ENCODE data around the gene EID1. TPM values are rescaled to one million over a fixed set of nuclear protein-coding genes. Genes with fewer than 3 reads are reported as not detected.
"Not testable (repeated sequence)": the region's sequence is repeated elsewhere in the genome, so short reads cannot be mapped to it uniquely, and the experiment has no call there.

The EID1 gene
- polyA plus RNA-seq (2012; ENCODE audit: insufficient read depth, insufficient read length), result 132 TPM

- H3K4me3 ChIP-seq (ENCODE audit: low read length), result peak within 1 kb of the TSS; percentile 88
- peak; percentile 96 for DNase-seq (ENCODE audit: low read depth, low spot score)
Measured at GRCh38 chr15:48877630-48878595, at the start of gene EID1. EID1 (plus strand) TSS chr15:48878134; CDS start chr15:48878177, 43 bp downstream.

DNA sequence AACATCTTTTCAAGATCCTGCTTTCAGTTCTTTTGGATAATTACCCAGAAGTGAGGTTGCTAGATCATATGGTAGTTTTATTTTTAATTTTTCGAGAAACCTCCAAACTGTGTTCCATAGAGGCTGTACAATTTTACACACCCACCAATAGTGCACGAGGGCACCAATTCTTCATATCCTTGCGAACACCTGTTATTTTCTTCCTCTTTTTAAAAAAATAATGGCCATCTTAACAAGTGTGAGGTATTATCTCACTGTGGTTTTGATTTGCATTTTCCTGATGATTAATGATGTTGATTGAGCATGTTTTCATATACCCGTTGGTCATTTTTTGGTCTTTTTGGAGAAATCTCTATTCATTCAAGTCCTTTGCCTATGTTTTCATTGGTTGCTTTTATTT lies 49.5 kb upstream of the EID1 start:
- H3K4me3 ChIP-seq (ENCODE audit: low read length), result no peak overlapping the region
- no peak for DNase-seq (ENCODE audit: low read depth, low spot score)

GRCh38 chr15:48828906-48829305 lies 49.0 kb upstream of the EID1 start:
- no peak for DNase-seq (ENCODE audit: low read depth, low spot score)
- H3K4me3 ChIP-seq (ENCODE audit: low read length), result no peak overlapping the region

DNA sequence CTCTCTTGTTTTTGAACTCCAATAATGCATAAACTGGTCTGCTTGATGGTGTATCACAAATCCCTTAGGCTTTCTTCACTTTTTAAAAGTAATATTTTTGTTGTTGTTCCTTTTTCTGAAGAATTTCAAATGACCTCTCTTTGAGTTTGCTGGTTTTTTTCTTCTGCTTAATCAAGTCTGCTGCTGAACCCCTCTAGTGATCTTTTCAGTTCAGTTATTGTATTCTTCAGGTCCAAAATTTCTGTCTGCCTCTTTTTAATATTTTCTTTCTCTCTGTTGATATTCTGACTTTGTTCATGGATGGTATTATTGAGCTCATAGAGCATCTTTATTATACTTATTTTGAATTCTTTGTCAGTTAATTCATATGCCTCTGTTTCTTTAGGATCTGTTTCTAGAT lies 45.3 kb upstream of the EID1 start:
- no peak overlapping the region for H3K4me3 ChIP-seq (ENCODE audit: low read length)
- DNase-seq (ENCODE audit: low read depth, low spot score), result no peak

- H3K4me3 ChIP-seq (ENCODE audit: low read length), result no peak overlapping the region
- no peak for DNase-seq (ENCODE audit: low read depth, low spot score)
Measured at GRCh38 chr15:48833526-48834239, 44.3 kb upstream of the EID1 start.

DNA sequence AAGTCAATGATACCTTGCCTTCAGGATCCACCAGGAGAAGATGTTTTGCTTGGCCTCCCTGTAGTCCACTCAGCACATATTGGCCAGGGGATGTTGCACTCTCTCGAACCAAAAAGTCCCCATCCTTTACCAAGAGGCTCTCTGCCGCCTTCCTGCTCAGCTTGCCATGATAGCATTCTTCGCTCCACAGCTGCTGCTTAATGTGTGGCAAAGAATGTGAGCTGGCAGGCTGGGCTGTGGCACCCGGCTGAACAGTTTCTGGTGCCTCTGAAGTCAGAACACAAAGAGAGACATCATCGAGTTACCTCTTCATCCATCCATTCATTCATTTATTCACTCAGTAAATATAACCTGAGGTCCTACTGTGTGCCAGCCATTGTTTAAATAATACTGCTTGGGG lies 43.2 kb upstream of the EID1 start:
- H3K4me3 ChIP-seq (ENCODE audit: low read length), result no peak overlapping the region
- no peak for DNase-seq (ENCODE audit: low read depth, low spot score)

- no peak for DNase-seq (ENCODE audit: low read depth, low spot score)
Measured at GRCh38 chr15:48842501-48842900, 35.4 kb upstream of the EID1 start.

GRCh38 chr15:48845123-48845522 lies 32.8 kb upstream of the EID1 start:
- no peak for DNase-seq (ENCODE audit: low read depth, low spot score)

More at GRCh38 chr15:48842501-48842900, 35.4 kb upstream of the EID1 start:
- H3K4me3 ChIP-seq (ENCODE audit: low read length), result no peak overlapping the region

GRCh38 chr15:48850648-48851047 lies 27.3 kb upstream of the EID1 start:
- H3K4me3 ChIP-seq (ENCODE audit: low read length), result no peak overlapping the region
- no peak for DNase-seq (ENCODE audit: low read depth, low spot score)

More at GRCh38 chr15:48845123-48845522, 32.8 kb upstream of the EID1 start:
- no peak overlapping the region for H3K4me3 ChIP-seq (ENCODE audit: low read length)

DNA sequence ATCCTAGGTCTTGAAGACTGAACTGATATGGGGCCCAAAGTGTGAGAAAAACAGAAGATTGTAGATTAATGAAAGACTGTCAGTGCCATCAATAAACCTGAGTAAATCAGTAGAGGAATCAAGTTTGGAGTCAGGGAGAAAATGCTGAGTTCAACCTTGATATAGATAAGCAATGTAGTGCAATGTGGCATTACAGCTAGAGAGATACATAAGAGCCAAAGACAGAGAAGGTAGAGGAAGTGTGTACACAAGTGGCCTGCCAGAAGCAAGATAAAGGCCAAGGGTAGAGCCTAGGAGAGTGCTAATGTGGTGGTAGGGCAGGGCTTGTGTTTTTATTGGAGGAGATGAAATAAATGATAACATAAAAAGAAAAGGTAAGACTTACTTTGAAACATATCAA lies 26.0 kb upstream of the EID1 start:
- H3K4me3 ChIP-seq (ENCODE audit: low read length), result no peak overlapping the region
- DNase-seq (ENCODE audit: low read depth, low spot score), result no peak

DNA sequence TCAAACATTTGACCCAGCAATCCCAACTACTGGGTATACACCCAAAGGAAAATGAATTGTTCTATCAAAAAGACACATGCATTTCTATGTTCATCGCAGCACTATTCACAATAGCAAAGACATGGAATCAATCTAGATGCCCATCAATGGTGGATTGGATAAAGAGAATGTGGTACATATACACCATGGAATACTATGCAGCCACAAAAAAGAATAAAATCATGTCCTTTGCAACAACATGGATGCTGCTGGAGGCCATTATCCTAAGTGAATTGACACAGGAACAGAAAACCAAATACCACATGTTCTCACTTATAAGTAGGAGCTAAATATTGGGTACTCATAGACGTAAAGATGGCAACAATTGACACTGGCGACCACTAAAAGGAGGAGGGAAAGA lies 23.5 kb upstream of the EID1 start:
- not testable (repeated sequence) for H3K4me3 ChIP-seq (ENCODE audit: low read length); DNase-seq (ENCODE audit: low read depth, low spot score)

GRCh38 chr15:48855501-48856440 lies 22.2 kb upstream of the EID1 start:
- DNase-seq (ENCODE audit: low read depth, low spot score), result no peak

GRCh38 chr15:48856942-48857341 lies 21.0 kb upstream of the EID1 start:
- DNase-seq (ENCODE audit: low read depth, low spot score), result no peak
- H3K4me3 ChIP-seq (ENCODE audit: low read length), result no peak overlapping the region

More at GRCh38 chr15:48855501-48856440, 22.2 kb upstream of the EID1 start:
- no peak overlapping the region for H3K4me3 ChIP-seq (ENCODE audit: low read length)

GRCh38 chr15:48858401-48858800 lies 19.5 kb upstream of the EID1 start:
- H3K4me3 ChIP-seq (ENCODE audit: low read length), result no peak overlapping the region
- DNase-seq (ENCODE audit: low read depth, low spot score), result no peak

- DNase-seq (ENCODE audit: low read depth, low spot score), result no peak
Measured at GRCh38 chr15:48859426-48859825, 18.5 kb upstream of the EID1 start.

GRCh38 chr15:48861813-48862431 lies 16.0 kb upstream of the EID1 start:
- DNase-seq (ENCODE audit: low read depth, low spot score), result peak; percentile 73
- no peak overlapping the region for H3K4me3 ChIP-seq (ENCODE audit: low read length)

More at GRCh38 chr15:48859426-48859825, 18.5 kb upstream of the EID1 start:
- H3K4me3 ChIP-seq (ENCODE audit: low read length), result no peak overlapping the region

DNA sequence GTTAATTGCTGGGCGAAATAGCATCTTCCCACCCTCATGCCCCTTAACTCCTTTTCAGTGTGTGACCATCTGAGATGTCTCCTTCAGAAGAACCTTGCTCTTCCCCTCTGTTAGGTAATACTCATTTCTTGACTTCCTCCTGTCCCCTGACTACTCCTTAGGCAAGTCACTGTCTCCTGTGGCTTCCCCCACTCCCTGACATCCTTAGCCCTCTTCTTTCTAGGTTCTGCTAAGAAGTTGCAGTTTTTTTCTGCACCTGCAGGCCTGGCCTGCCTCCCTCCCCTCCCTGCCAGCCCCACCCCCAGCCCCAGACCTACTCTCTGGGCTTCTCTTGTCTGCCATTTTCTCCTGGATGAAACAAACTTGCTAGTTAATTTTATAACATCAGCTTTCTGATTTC lies 15.2 kb upstream of the EID1 start:
- DNase-seq (ENCODE audit: low read depth, low spot score), result peak; percentile 57
- no peak overlapping the region for H3K4me3 ChIP-seq (ENCODE audit: low read length)

GRCh38 chr15:48865370-48866079 lies 12.4 kb upstream of the EID1 start:
- no peak overlapping the region for H3K4me3 ChIP-seq (ENCODE audit: low read length)
- no peak for DNase-seq (ENCODE audit: low read depth, low spot score)
